ENCODE data around the gene GSTA4. TPM values are rescaled to one million over a fixed set of nuclear protein-coding genes. Genes with fewer than 3 reads are reported as not detected.
"Not testable (repeated sequence)": the region's sequence is repeated elsewhere in the genome, so short reads cannot be mapped to it uniquely, and the experiment has no call there.

The GSTA4 gene, protein sequence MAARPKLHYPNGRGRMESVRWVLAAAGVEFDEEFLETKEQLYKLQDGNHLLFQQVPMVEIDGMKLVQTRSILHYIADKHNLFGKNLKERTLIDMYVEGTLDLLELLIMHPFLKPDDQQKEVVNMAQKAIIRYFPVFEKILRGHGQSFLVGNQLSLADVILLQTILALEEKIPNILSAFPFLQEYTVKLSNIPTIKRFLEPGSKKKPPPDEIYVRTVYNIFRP
- total RNA-seq (2021; fragmentation: NEBNext Ultra II Directional; extraction: Animal tissue kit (Norgen Biotek cat#: 25700)): 10 to 100 TPM; 15.5 to 21.2 (median 19.7) TPM
- long read RNA-seq, transcript GSTA4-203 (7 exons, 1,334 nt): major isoform, 31 of 37 reads
- long read RNA-seq, partial matches to known transcripts: 2 of 37 reads
- long read RNA-seq, other reads (novel, unspliced or antisense): 4 of 37 reads

DNA sequence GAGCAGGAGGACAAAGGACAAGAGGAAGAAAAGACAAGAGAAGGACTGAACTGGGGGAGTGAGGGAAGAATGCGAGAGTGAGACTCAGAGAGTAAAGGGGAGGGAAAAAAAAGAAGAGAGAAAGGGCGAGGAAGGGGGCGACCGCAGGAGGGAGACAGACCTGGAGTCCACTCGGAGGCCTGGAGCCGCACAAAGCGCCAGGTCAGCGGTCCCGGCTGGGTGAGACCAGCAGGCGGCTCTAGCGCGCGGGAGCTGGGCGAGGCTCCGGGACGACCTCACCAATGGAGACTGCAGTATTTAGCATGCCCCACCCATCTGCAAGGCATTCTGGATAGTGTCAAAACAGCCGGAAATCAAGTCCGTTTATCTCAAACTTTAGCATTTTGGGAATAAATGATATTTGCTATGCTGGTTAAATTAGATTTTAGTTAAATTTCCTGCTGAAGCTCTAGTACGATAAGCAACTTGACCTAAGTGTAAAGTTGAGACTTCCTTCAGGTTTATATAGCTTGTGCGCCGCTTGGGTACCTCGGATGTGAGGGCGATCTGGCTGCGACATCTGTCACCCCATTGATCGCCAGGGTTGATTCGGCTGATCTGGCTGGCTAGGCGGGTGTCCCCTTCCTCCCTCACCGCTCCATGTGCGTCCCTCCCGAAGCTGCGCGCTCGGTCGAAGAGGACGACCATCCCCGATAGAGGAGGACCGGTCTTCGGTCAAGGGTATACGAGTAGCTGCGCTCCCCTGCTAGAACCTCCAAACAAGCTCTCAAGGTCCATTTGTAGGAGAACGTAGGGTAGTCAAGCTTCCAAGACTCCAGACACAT is at the start of gene GSTA4:
GSTA4 (minus strand) TSS at position 196 of the 824 bp plus-strand sequence. CDS start 1,041 bp downstream, outside the sequence.
- not testable (repeated sequence) for H3K9me3 Mint-ChIP-seq; H3K27me3 Mint-ChIP-seq (ENCODE audit: insufficient read depth)
- Mint-ChIP-seq H3K4me3 (peak within 1 kb of the TSS; percentile 99), H3K36me3 (ENCODE audit: low read depth) (peaks cover 11% of the 10 kb centered on the region), H3K27ac (peak within 1 kb of the TSS; percentile 98), H3K4me1 (ENCODE audit: low read depth) (peaks cover 52% of the 10 kb centered on the region)
- TF ChIP-seq, protein P1, sequence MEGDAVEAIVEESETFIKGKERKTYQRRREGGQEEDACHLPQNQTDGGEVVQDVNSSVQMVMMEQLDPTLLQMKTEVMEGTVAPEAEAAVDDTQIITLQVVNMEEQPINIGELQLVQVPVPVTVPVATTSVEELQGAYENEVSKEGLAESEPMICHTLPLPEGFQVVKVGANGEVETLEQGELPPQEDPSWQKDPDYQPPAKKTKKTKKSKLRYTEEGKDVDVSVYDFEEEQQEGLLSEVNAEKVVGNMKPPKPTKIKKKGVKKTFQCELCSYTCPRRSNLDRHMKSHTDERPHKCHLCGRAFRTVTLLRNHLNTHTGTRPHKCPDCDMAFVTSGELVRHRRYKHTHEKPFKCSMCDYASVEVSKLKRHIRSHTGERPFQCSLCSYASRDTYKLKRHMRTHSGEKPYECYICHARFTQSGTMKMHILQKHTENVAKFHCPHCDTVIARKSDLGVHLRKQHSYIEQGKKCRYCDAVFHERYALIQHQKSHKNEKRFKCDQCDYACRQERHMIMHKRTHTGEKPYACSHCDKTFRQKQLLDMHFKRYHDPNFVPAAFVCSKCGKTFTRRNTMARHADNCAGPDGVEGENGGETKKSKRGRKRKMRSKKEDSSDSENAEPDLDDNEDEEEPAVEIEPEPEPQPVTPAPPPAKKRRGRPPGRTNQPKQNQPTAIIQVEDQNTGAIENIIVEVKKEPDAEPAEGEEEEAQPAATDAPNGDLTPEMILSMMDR (IDR thresholded peaks at IDR 0.05): peak; percentile 84
- peak; percentile 99 for DNase-seq

DNA sequence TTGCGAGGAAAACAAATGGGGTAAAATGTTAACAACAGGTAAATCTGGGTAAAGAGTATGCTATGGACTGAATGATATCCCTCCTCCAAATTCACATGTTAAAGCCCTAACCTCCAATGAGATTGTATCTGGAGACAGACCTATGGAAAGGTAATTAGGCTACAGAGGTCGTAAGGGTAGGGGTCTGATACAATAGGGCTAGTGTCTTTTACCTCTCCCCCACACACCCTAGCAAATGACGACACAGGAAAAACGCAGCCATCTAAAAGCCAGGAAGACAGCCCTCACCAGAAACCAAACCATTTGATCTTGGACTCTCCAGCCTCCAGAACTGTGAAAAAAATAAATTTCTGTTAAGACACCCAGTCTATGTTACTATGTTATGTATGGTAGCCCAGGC is 49.5 kb upstream of the GSTA4 start:
- Mint-ChIP-seq H3K4me3 (peak overlapping the region; percentile 66; the same call in 1 of the 2 replicates), H3K4me1 (ENCODE audit: low read depth) (peaks cover 98% of the 10 kb centered on the region), H3K36me3 (ENCODE audit: low read depth) (peaks cover 36% of the 10 kb centered on the region), H3K27ac (peak overlapping the region; percentile 82), H3K9me3 (no peaks in the 10 kb centered on the region), H3K27me3 (ENCODE audit: insufficient read depth) (no peaks in the 10 kb centered on the region)
- no peak for DNase-seq
- TF ChIP-seq, protein P1 (IDR thresholded peaks at IDR 0.05): no peak

DNA sequence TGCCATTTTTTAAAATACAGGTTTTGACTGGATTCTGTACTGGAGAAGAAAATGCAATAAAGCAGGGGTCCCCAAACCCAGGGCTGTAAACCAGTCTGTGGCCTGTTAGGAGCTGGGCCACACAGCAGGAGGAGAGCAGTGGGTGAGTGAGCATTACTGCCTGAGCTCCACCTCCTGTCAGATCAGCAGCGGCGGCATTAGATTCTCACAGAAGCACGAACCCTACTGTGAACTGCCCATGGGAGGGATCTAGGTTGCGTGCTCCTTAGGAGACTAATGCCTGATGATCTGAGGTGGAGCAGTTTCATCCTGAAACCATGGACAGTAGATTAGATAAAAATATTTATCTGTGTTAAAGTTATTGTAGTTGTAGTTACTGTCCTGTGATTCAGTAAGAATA is 49.0 kb upstream of the GSTA4 start:
- Mint-ChIP-seq H3K4me3 (peak overlapping the region; percentile 66), H3K27me3 (ENCODE audit: insufficient read depth) (peaks cover 1% of the 10 kb centered on the region; the same call in 1 of the 2 replicates), H3K9me3 (no peaks in the 10 kb centered on the region), H3K4me1 (ENCODE audit: low read depth) (peaks cover 95% of the 10 kb centered on the region), H3K36me3 (ENCODE audit: low read depth) (peaks cover 36% of the 10 kb centered on the region), H3K27ac (peak overlapping the region; percentile 82)
- TF ChIP-seq, protein P1 (IDR thresholded peaks at IDR 0.05): no peak
- DNase-seq: no peak

DNA sequence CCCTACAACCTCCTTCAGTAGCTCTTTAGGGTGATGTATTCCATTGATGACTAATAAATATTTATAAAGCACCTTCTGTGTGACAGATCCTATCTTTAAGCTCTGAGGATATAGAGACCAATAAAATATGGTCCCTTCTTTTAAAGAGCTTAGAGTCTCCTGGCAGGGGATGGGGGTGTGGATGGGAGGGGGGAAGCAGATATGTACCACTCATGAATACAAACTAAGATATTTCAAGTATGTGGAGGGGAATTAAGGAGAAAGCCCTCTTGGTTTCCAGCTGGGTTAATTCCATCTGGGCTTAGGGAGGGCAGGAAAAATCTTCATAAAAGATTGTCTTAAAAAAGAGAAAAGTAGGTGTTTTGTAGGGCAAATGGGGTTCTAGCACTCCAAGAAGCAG is 48.5 kb upstream of the GSTA4 start:
- peaks cover 36% of the 10 kb centered on the region for H3K36me3 Mint-ChIP-seq (ENCODE audit: low read depth)
- TF ChIP-seq, protein P1 (IDR thresholded peaks at IDR 0.05): no peak
- H3K4me3 Mint-ChIP-seq: peak overlapping the region; percentile 66
- H3K27ac Mint-ChIP-seq: peak overlapping the region; percentile 82
- H3K9me3 Mint-ChIP-seq: no peaks in the 10 kb centered on the region
- peaks cover 90% of the 10 kb centered on the region for H3K4me1 Mint-ChIP-seq (ENCODE audit: low read depth)
- no peak for DNase-seq
- peaks cover 1% of the 10 kb centered on the region; the same call in 1 of the 2 replicates for H3K27me3 Mint-ChIP-seq (ENCODE audit: insufficient read depth)

DNA sequence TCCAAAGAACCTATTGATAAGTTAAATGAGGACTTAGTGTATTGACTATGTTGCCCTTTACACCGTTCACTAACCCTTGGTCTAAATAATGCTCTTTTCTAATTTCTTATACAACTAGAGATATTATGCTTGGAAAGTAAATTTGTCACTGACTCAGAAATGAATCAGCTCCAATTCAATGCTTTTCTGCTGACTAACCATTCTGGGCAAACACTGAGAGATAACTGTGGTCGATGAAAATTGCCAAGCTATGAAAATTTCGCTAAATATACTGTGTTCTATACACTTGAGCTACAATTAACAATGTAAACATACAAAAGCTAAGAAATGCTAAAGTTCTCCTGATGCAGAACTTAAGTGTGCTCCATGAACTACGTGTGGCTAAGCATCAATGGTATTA is 47.0 kb upstream of the GSTA4 start:
- Mint-ChIP-seq H3K27ac (peak overlapping the region; percentile 82), H3K4me3 (peak overlapping the region; percentile 73), H3K36me3 (ENCODE audit: low read depth) (peaks cover 37% of the 10 kb centered on the region), H3K9me3 (no peaks in the 10 kb centered on the region), H3K27me3 (ENCODE audit: insufficient read depth) (peaks cover 1% of the 10 kb centered on the region; the same call in 1 of the 2 replicates), H3K4me1 (ENCODE audit: low read depth) (peaks cover 81% of the 10 kb centered on the region)
- peak; percentile 93 for DNase-seq
- TF ChIP-seq, protein P1 (IDR thresholded peaks at IDR 0.05): no peak

Data from HFFc6 (cell line).